Hepatocyte (in vitro differentiated cells): ENCODE measurements around the gene GPC3.

Source experiments
- EZH2 ChIP-seq: fragments of 200-600 bp; sonication (generic); IDR thresholded peaks from 2 replicates; pipeline ENCODE4 v1.6.1; 2016; ENCODE audit warnings: antibody characterized with exemption, mild to moderate bottlenecking, borderline replicate concordance
- EZH2phosphoT487 ChIP-seq: fragments of 200-600 bp; sonication (generic); IDR thresholded peaks from one replicate; pipeline ENCODE4 v1.6.1; 2018; ENCODE audit warnings: antibody characterized with exemption, mild to moderate bottlenecking, low read depth, moderate library complexity; ENCODE audit not compliant: unreplicated experiment, severe bottlenecking
- TF ChIP-seq, protein P1 (sequence below): fragments of 200-600 bp; sonication (generic); IDR thresholded peaks from 2 replicates; pipeline ENCODE4 v1.5.1; 2016; ENCODE audit warnings: antibody characterized with exemption, mild to moderate bottlenecking; ENCODE audit not compliant: poor library complexity

DNA sequence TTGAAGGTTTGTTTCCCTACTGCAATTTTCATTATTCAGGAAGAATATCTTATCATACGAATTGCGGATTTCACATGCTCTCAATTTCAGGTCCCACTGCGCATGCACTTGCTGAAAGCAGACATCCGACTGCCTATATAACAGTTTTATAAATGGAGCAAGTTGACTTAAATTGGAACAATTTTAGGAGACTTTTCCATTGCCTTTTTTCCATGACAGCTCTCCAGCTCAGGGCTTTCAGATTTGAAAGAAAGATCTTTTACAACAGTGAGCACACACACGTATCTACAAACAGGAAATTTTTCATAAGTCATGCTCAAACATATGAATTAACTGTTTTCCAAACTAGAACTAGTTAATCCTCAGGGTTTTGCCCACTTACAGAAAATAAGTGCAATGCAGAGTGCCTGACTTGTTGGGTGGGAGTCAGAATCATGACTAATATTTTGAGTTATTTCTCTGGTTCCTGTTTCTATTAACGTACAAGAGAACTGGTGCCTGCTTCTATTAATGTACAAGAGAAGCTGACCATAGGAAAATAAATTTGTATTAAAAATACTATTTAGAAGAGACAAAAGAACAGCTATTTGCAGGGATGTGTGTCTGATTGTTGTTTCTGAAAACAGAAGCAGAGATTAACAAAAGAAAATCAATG is 137.9 kb downstream of the GPC3 start:
- TF ChIP-seq EZH2 (no peak), EZH2phosphoT487 (no peak)
- TF ChIP-seq, protein P1, sequence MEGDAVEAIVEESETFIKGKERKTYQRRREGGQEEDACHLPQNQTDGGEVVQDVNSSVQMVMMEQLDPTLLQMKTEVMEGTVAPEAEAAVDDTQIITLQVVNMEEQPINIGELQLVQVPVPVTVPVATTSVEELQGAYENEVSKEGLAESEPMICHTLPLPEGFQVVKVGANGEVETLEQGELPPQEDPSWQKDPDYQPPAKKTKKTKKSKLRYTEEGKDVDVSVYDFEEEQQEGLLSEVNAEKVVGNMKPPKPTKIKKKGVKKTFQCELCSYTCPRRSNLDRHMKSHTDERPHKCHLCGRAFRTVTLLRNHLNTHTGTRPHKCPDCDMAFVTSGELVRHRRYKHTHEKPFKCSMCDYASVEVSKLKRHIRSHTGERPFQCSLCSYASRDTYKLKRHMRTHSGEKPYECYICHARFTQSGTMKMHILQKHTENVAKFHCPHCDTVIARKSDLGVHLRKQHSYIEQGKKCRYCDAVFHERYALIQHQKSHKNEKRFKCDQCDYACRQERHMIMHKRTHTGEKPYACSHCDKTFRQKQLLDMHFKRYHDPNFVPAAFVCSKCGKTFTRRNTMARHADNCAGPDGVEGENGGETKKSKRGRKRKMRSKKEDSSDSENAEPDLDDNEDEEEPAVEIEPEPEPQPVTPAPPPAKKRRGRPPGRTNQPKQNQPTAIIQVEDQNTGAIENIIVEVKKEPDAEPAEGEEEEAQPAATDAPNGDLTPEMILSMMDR = no peak
